PC-3 (cell line): ENCODE results near the gene IRX1. TPM values are rescaled to one million over a fixed set of nuclear protein-coding genes. Genes with fewer than 3 reads are reported as not detected.

ENCODE experiments used
- ATAC-seq: fragments of 200-7000 bp; cut with Tn5 transposase; 2 replicates; pipeline ENCODE4 v1.9.1; 2020; ENCODE audit warnings: mild to moderate bottlenecking, moderate library complexity
- BruUV-seq: library from RNA; stranded (reverse); fragments of 400-500 nt; replicated peaks from 2 replicates; lab custom pipeline; 2021; lab: Mats Ljungman, UMichigan
- CTCF ChIA-PET: fragments of 300-600 bp; sonication (Branson Sonifier 250); formaldehyde crosslinking; loops from one replicate; lab custom pipeline; 2022; ENCODE audit warnings: antibody characterized with exemption; lab: Charles Lee
- POLR2A ChIA-PET: fragments of 300-600 bp; sonication (Branson Sonifier 250); formaldehyde crosslinking; loops from one replicate; lab custom pipeline; 2022; ENCODE audit warnings: antibody characterized with exemption; ENCODE audit not compliant: unreplicated experiment; lab: Charles Lee
- DNase-seq: peaks from one replicate; pipeline ENCODE4 v3.0.0-alpha.2; 2015
- H2AFZ ChIP-seq: fragments of 300-600 bp; sonication (generic); 2 replicates; pipeline ENCODE4 v1.6.0; 2016; ENCODE audit warnings: antibody characterized with exemption, low read length
- H3F3A ChIP-seq: fragments of 300-600 bp; sonication (generic); one replicate; pipeline ENCODE4 v1.6.0; 2017; ENCODE audit warnings: antibody characterized with exemption, low read length, control low read depth, mild to moderate bottlenecking; ENCODE audit not compliant: unreplicated experiment
- H3K27ac ChIP-seq: fragments of 300-600 bp; sonication (generic); 2 replicates; pipeline ENCODE4 v1.5.1; 2016; ENCODE audit warnings: mild to moderate bottlenecking, low read length
- H3K27me3 ChIP-seq: fragments of 300-600 bp; sonication (generic); 2 replicates; pipeline ENCODE4 v1.6.1; 2016; ENCODE audit warnings: low read length, mixed read lengths
- H3K36me3 ChIP-seq: fragments of 300-600 bp; sonication (generic); 2 replicates; pipeline ENCODE4 v1.6.1; 2016; ENCODE audit warnings: low read depth, mixed run types, low read length, mixed read lengths
- H3K4me1 ChIP-seq: fragments of 300-600 bp; sonication (generic); 2 replicates; pipeline ENCODE4 v1.5.1; 2016; ENCODE audit warnings: low read length; ENCODE audit not compliant: insufficient read depth
- H3K4me2 ChIP-seq: fragments of 300-600 bp; sonication (generic); 2 replicates; pipeline ENCODE4 v1.6.0; 2016; ENCODE audit warnings: low read length
- H3K4me3 ChIP-seq: fragments of 300-600 bp; sonication (generic); 2 replicates; pipeline ENCODE4 v1.5.1; 2016; ENCODE audit warnings: mild to moderate bottlenecking, low read length, mixed read lengths
- H3K79me2 ChIP-seq: fragments of 300-600 bp; sonication (generic); 2 replicates; pipeline ENCODE4 v1.6.1; 2017; ENCODE audit warnings: low read length, mixed read lengths
- H3K9ac ChIP-seq: fragments of 300-600 bp; sonication (generic); 2 replicates; pipeline ENCODE4 v1.6.0; 2016; ENCODE audit warnings: mild to moderate bottlenecking, low read length
- H3K9me2 ChIP-seq: fragments of 300-600 bp; sonication (generic); replicated peaks from 2 replicates; pipeline ENCODE4 v1.6.1; 2016; ENCODE audit warnings: mixed run types, low read length, mixed read lengths
- H3K9me3 ChIP-seq: fragments of 300-600 bp; sonication (generic); 2 replicates; pipeline ENCODE4 v1.6.1; 2016; ENCODE audit warnings: low read length, mixed read lengths
- H4K20me1 ChIP-seq: fragments of 300-600 bp; sonication (generic); 2 replicates; pipeline ENCODE4 v1.6.1; 2016; ENCODE audit warnings: low read length, mixed read lengths
- EZH2 ChIP-seq: fragments of 300-600 bp; sonication (generic); IDR thresholded peaks from one replicate; pipeline ENCODE4 v1.6.1; 2017; ENCODE audit warnings: antibody characterized with exemption, mild to moderate bottlenecking, low read length; ENCODE audit not compliant: unreplicated experiment
- EZH2phosphoT487 ChIP-seq: fragments of 300-600 bp; sonication (generic); IDR thresholded peaks from 2 replicates; pipeline ENCODE4 v1.6.1; 2018; ENCODE audit warnings: mild to moderate bottlenecking, antibody characterized with exemption, low read length, borderline replicate concordance
- intact Hi-C: fragments of 100-400 bp; cut with micrococcal nuclease; formaldehyde crosslinking; loops from 2 replicates; pipeline ENCODE4 v1.9.0; 2023
- total RNA-seq: library from RNA; depleted of rRNA; stranded (reverse); fragments of >200 nt; gene quantifications from 2 replicates; pipeline ENCODE4 v1.2.3, GENCODE V29; 2014
- TF ChIP-seq, protein P1 (sequence below): fragments of 300-600 bp; sonication (generic); conservative IDR thresholded peaks from 2 replicates; pipeline ENCODE4 v1.5.1; 2017; ENCODE audit warnings: antibody characterized with exemption, low read depth, mild to moderate bottlenecking, low read length

The IRX1 gene
- total RNA-seq, 1 experiment from 2014 or later = not detected

DNA sequence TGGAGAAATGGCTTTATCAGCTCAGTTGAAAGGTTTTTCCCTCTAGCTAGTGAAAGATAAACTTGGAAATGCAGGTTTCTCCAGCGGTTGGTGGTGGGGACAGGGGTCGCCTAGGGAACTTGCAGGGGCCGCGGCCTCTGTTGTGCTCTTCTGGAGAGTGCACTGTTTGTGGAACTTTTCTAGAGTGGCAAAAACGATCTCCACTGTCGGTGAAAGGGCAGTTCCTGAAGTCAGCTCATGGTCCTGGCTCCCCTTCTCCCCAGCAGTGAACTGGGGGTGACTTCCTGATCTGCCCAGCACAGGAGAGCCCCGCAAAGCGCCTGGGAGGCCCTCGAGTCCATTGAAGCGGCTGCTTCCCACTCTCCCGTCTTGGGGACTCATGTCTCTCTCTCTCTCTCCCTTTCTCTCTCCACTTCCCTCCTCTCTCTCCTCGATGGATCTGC is 3.2 kb downstream of the IRX1 start:
- Histone ChIP-seq H3K4me2 (no peak overlapping the region), H3K27me3 (no peaks in the 10 kb centered on the region), H3K9ac (no peak overlapping the region), H3K4me1 (no peaks in the 10 kb centered on the region), H3K27ac (no peak overlapping the region), H2AFZ (no peak overlapping the region), H3K79me2 (no peaks in the 10 kb centered on the region), H4K20me1 (no peaks in the 10 kb centered on the region), H3K4me3 (no peak overlapping the region), H3K9me3 (no peaks in the 10 kb centered on the region), H3F3A (no peaks in the 10 kb centered on the region), H3K9me2 (no peaks in the 10 kb centered on the region), H3K36me3 (no peaks in the 10 kb centered on the region)
- intact Hi-C loops = no loop called here
- CTCF ChIA-PET = no interaction called here
- ATAC-seq (no peak), DNase-seq (no peak)
- TF ChIP-seq, protein P1, sequence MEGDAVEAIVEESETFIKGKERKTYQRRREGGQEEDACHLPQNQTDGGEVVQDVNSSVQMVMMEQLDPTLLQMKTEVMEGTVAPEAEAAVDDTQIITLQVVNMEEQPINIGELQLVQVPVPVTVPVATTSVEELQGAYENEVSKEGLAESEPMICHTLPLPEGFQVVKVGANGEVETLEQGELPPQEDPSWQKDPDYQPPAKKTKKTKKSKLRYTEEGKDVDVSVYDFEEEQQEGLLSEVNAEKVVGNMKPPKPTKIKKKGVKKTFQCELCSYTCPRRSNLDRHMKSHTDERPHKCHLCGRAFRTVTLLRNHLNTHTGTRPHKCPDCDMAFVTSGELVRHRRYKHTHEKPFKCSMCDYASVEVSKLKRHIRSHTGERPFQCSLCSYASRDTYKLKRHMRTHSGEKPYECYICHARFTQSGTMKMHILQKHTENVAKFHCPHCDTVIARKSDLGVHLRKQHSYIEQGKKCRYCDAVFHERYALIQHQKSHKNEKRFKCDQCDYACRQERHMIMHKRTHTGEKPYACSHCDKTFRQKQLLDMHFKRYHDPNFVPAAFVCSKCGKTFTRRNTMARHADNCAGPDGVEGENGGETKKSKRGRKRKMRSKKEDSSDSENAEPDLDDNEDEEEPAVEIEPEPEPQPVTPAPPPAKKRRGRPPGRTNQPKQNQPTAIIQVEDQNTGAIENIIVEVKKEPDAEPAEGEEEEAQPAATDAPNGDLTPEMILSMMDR = no peak
- no peak for TF ChIP-seq EZH2
- no peak for TF ChIP-seq EZH2phosphoT487
- POLR2A ChIA-PET = no interaction called here
- BruUV-seq = no TSS peak

DNA sequence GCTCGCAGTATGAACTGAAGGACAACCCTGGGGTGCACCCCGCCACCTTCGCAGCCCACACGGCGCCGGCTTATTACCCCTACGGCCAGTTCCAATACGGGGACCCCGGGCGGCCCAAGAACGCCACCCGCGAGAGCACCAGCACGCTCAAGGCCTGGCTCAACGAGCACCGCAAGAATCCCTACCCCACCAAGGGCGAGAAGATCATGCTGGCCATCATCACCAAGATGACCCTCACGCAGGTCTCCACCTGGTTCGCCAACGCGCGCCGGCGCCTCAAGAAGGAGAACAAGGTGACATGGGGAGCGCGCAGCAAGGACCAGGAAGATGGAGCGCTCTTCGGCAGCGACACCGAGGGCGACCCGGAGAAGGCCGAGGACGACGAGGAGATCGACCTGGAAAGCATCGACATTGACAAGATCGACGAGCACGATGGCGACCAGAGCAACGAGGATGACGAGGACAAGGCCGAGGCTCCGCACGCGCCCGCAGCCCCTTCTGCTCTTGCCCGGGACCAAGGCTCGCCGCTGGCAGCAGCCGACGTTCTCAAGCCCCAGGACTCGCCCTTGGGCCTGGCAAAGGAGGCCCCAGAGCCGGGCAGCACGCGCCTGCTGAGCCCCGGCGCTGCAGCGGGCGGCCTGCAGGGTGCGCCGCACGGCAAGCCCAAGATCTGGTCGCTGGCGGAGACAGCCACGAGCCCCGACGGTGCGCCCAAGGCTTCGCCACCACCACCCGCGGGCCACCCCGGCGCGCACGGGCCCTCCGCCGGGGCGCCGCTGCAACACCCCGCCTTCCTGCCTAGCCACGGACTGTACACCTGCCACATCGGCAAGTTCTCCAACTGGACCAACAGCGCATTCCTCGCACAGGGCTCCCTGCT is 3.8 kb downstream of the IRX1 start:
- Histone ChIP-seq H3K36me3 (no peaks in the 10 kb centered on the region), H3K79me2 (no peaks in the 10 kb centered on the region), H3K9me2 (no peaks in the 10 kb centered on the region), H3F3A (no peaks in the 10 kb centered on the region), H3K4me2 (no peak overlapping the region), H3K9ac (no peak overlapping the region), H3K4me1 (no peaks in the 10 kb centered on the region), H3K9me3 (no peaks in the 10 kb centered on the region), H3K27me3 (no peaks in the 10 kb centered on the region), H2AFZ (no peak overlapping the region), H3K4me3 (no peak overlapping the region), H3K27ac (no peak overlapping the region), H4K20me1 (no peaks in the 10 kb centered on the region)
- BruUV-seq = no TSS peak
- CTCF ChIA-PET = no interaction called here
- TF ChIP-seq, protein P1 = no peak
- TF ChIP-seq EZH2 (no peak), EZH2phosphoT487 (no peak)
- intact Hi-C loops = no loop called here
- ATAC-seq = no peak
- POLR2A ChIA-PET = no interaction called here
- no peak for DNase-seq
